ENCODE data around the gene TIMM23.

The TIMM23 gene

GRCh38 chr10:46025406-46025805 is 53.1 kb downstream of the TIMM23 start:
- Histone ChIP-seq H3K9ac (ENCODE audit: low read length) (peak overlapping the region; percentile 22), H3K79me2 (ENCODE audit: control insufficient read depth, insufficient read depth, low read length) (peaks cover 58% of the 10 kb centered on the region), H3K36me3 (ENCODE audit: control insufficient read depth, insufficient read depth, low read length) (no peaks in the 10 kb centered on the region), H4K8ac (ENCODE audit: low read depth, low read length) (no peak overlapping the region), H2BK15ac (replicated peaks; ENCODE audit: low read depth) (no peak overlapping the region), H3K4me2 (ENCODE audit: low read length) (no peak overlapping the region), H2AK5ac (ENCODE audit: low read length) (no peak overlapping the region), H3K4me1 (ENCODE audit: control insufficient read depth, low read depth, low read length) (peaks cover 7% of the 10 kb centered on the region), H3K79me1 (ENCODE audit: low read length) (peaks cover 19% of the 10 kb centered on the region), H3K4me3 (ENCODE audit: low read length) (no peak overlapping the region), H2BK5ac (ENCODE audit: low read length) (no peak overlapping the region), H3K27ac (ENCODE audit: low read depth, low read length) (no peak overlapping the region), H3K23ac (ENCODE audit: low read length) (no peak overlapping the region), H3K27me3 (ENCODE audit: insufficient read depth, low read length, poor library complexity) (no peaks in the 10 kb centered on the region), H3K4ac (ENCODE audit: low read depth, low read length) (no peak overlapping the region), H3K56ac (ENCODE audit: low read length) (peak overlapping the region; percentile 56), H4K5ac (ENCODE audit: low read length) (no peak overlapping the region), H2BK120ac (ENCODE audit: low read depth, low read length) (no peak overlapping the region), H3K18ac (ENCODE audit: low read length) (no peak overlapping the region)
- WGBS (ENCODE audit: extremely low coverage, insufficient coverage, low lambda C conversion rate), result no CpG with 5 or more reads among the region's 2 CpGs
- DNase-seq, result no peak

- Histone ChIP-seq H3K4ac (ENCODE audit: low read depth, low read length) (no peak overlapping the region), H2BK5ac (ENCODE audit: low read length) (no peak overlapping the region), H3K4me1 (ENCODE audit: control insufficient read depth, low read depth, low read length) (peaks cover 7% of the 10 kb centered on the region), H3K4me3 (ENCODE audit: low read length) (no peak overlapping the region), H3K27ac (ENCODE audit: low read depth, low read length) (no peak overlapping the region), H3K27me3 (ENCODE audit: insufficient read depth, low read length, poor library complexity) (no peaks in the 10 kb centered on the region), H2BK15ac (replicated peaks; ENCODE audit: low read depth) (no peak overlapping the region), H2BK120ac (ENCODE audit: low read depth, low read length) (no peak overlapping the region), H4K8ac (ENCODE audit: low read depth, low read length) (no peak overlapping the region), H3K23ac (ENCODE audit: low read length) (no peak overlapping the region), H3K56ac (ENCODE audit: low read length) (no peak overlapping the region), H3K18ac (ENCODE audit: low read length) (no peak overlapping the region), H3K9ac (ENCODE audit: low read length) (no peak overlapping the region), H4K5ac (ENCODE audit: low read length) (no peak overlapping the region), H3K79me2 (ENCODE audit: control insufficient read depth, insufficient read depth, low read length) (peaks cover 54% of the 10 kb centered on the region), H3K79me1 (ENCODE audit: low read length) (peaks cover 19% of the 10 kb centered on the region), H3K36me3 (ENCODE audit: control insufficient read depth, insufficient read depth, low read length) (no peaks in the 10 kb centered on the region), H2AK5ac (ENCODE audit: low read length) (no peak overlapping the region), H3K4me2 (ENCODE audit: low read length) (no peak overlapping the region)
- DNase-seq, result no peak
These were observed 53.8 kb downstream of the TIMM23 start for GRCh38 chr10:46026106-46026505.

GRCh38 chr10:46028584-46029460 is 56.5 kb downstream of the TIMM23 start:
- Histone ChIP-seq H3K27ac (ENCODE audit: low read depth, low read length) (no peak overlapping the region), H3K36me3 (ENCODE audit: control insufficient read depth, insufficient read depth, low read length) (no peaks in the 10 kb centered on the region), H2BK15ac (replicated peaks; ENCODE audit: low read depth) (no peak overlapping the region), H3K4me1 (ENCODE audit: control insufficient read depth, low read depth, low read length) (peaks cover 11% of the 10 kb centered on the region), H3K27me3 (ENCODE audit: insufficient read depth, low read length, poor library complexity) (no peaks in the 10 kb centered on the region), H3K79me2 (ENCODE audit: control insufficient read depth, insufficient read depth, low read length) (peaks cover 41% of the 10 kb centered on the region), H3K4me2 (ENCODE audit: low read length) (peak overlapping the region; percentile 53), H2BK120ac (ENCODE audit: low read depth, low read length) (no peak overlapping the region), H2AK5ac (ENCODE audit: low read length) (no peak overlapping the region), H3K18ac (ENCODE audit: low read length) (no peak overlapping the region), H4K8ac (ENCODE audit: low read depth, low read length) (no peak overlapping the region), H3K4me3 (ENCODE audit: low read length) (no peak overlapping the region), H3K23ac (ENCODE audit: low read length) (no peak overlapping the region), H3K4ac (ENCODE audit: low read depth, low read length) (no peak overlapping the region), H3K79me1 (ENCODE audit: low read length) (peaks cover 17% of the 10 kb centered on the region), H3K9ac (ENCODE audit: low read length) (peak overlapping the region; percentile 89), H3K56ac (ENCODE audit: low read length) (peak overlapping the region; percentile 91), H4K5ac (ENCODE audit: low read length) (no peak overlapping the region), H2BK5ac (ENCODE audit: low read length) (no peak overlapping the region)
- peak; percentile 73 for DNase-seq
- WGBS (ENCODE audit: extremely low coverage, insufficient coverage, low lambda C conversion rate), result no CpG with 5 or more reads among the region's 6 CpGs

- Histone ChIP-seq H2BK15ac (replicated peaks; ENCODE audit: low read depth) (no peak overlapping the region), H2BK5ac (ENCODE audit: low read length) (no peak overlapping the region), H4K5ac (ENCODE audit: low read length) (no peak overlapping the region), H3K4me3 (ENCODE audit: low read length) (peak overlapping the region; percentile 76), H3K9ac (ENCODE audit: low read length) (peak overlapping the region; percentile 89), H3K36me3 (ENCODE audit: control insufficient read depth, insufficient read depth, low read length) (no peaks in the 10 kb centered on the region), H2AK5ac (ENCODE audit: low read length) (no peak overlapping the region), H3K4ac (ENCODE audit: low read depth, low read length) (no peak overlapping the region), H3K27ac (ENCODE audit: low read depth, low read length) (peak overlapping the region; percentile 57), H3K4me2 (ENCODE audit: low read length) (peak overlapping the region; percentile 53), H2BK120ac (ENCODE audit: low read depth, low read length) (no peak overlapping the region), H3K4me1 (ENCODE audit: control insufficient read depth, low read depth, low read length) (peaks cover 11% of the 10 kb centered on the region), H3K79me2 (ENCODE audit: control insufficient read depth, insufficient read depth, low read length) (peaks cover 39% of the 10 kb centered on the region), H4K8ac (ENCODE audit: low read depth, low read length) (no peak overlapping the region), H3K27me3 (ENCODE audit: insufficient read depth, low read length, poor library complexity) (no peaks in the 10 kb centered on the region), H3K23ac (ENCODE audit: low read length) (no peak overlapping the region), H3K56ac (ENCODE audit: low read length) (peak overlapping the region; percentile 91), H3K79me1 (ENCODE audit: low read length) (peaks cover 17% of the 10 kb centered on the region), H3K18ac (ENCODE audit: low read length) (no peak overlapping the region)
- DNase-seq, result no peak
- no CpG with 5 or more reads among the region's 6 CpGs for WGBS (ENCODE audit: extremely low coverage, insufficient coverage, low lambda C conversion rate)
These were observed 57.3 kb downstream of the TIMM23 start for GRCh38 chr10:46029461-46030030.

- Histone ChIP-seq H4K5ac (ENCODE audit: low read length) (no peak within 1 kb of the TSS), H2BK15ac (replicated peaks; ENCODE audit: low read depth) (no peak within 1 kb of the TSS), H3K4me2 (ENCODE audit: low read length) (peak within 1 kb of the TSS; percentile 53), H3K4ac (ENCODE audit: low read depth, low read length) (peak within 1 kb of the TSS; percentile 70), H3K56ac (ENCODE audit: low read length) (peak within 1 kb of the TSS; percentile 91), H3K36me3 (ENCODE audit: control insufficient read depth, insufficient read depth, low read length) (no peaks in the 10 kb centered on the region), H2BK5ac (ENCODE audit: low read length) (peak within 1 kb of the TSS; percentile 44), H4K8ac (ENCODE audit: low read depth, low read length) (no peak within 1 kb of the TSS), H3K79me1 (ENCODE audit: low read length) (peaks cover 17% of the 10 kb centered on the region), H3K4me1 (ENCODE audit: control insufficient read depth, low read depth, low read length) (peaks cover 11% of the 10 kb centered on the region), H3K27me3 (ENCODE audit: insufficient read depth, low read length, poor library complexity) (no peaks in the 10 kb centered on the region), H3K27ac (ENCODE audit: low read depth, low read length) (peak within 1 kb of the TSS; percentile 57), H2BK120ac (ENCODE audit: low read depth, low read length) (peak within 1 kb of the TSS; percentile 18), H3K4me3 (ENCODE audit: low read length) (peak within 1 kb of the TSS; percentile 76), H3K18ac (ENCODE audit: low read length) (peak within 1 kb of the TSS; percentile 73), H3K23ac (ENCODE audit: low read length) (no peak within 1 kb of the TSS), H3K9ac (ENCODE audit: low read length) (peak within 1 kb of the TSS; percentile 89), H2AK5ac (ENCODE audit: low read length) (no peak within 1 kb of the TSS), H3K79me2 (ENCODE audit: control insufficient read depth, insufficient read depth, low read length) (peaks cover 34% of the 10 kb centered on the region)
- peak; percentile 99 for DNase-seq
- whole genome bisulfite sequencing (ENCODE audit: extremely low coverage, insufficient coverage, low lambda C conversion rate), result no CpG with 5 or more reads among the region's 59 CpGs
These were observed 58.0 kb downstream of the TIMM23 start, which contains the start of gene NCOA4 for GRCh38 chr10:46030091-46030937. Gene NCOA4 (minus strand): TSS chr10:46030623. CDS start chr10:46016680, 13,943 bp downstream.
